Lung (tissue), 12 donors: ENCODE data around the gene PRTFDC1. TPM values are rescaled to one million over a fixed set of nuclear protein-coding genes. Genes with fewer than 3 reads are reported as not detected.

Source experiments
- ATAC-seq: fragments of 200-7000 bp; cut with Tn5 transposase; one replicate; pipeline ENCODE4 v1.9.1; 2020; ENCODE audit warnings: moderate number of reproducible peaks; ENCODE audit not compliant: insufficient read depth, low FRiP score
- DNase-seq, 3 donors: peaks; one replicate each; pipeline ENCODE4 v3.0.0-alpha.2; 2013 to 2017
- H3K27ac ChIP-seq, 2 donors: one replicate each; pipeline ENCODE4 v1.5.1; 2013; ENCODE audit warnings: mild to moderate bottlenecking in 2 of 2, moderate library complexity in 2 of 2, control low read depth in 1 of 2, inconsistent platforms in 1 of 2, low read depth in 1 of 2, low read length in 1 of 2
- H3K27me3 ChIP-seq, 3 donors: one replicate each; pipeline ENCODE4 v1.5.1; 2013; ENCODE audit warnings: low read length in 2 of 3; ENCODE audit not compliant: control insufficient read depth in 3 of 3, insufficient read depth in 3 of 3
- H3K36me3 ChIP-seq, 4 donors: one replicate each; pipeline ENCODE4 v1.5.1; 2013; ENCODE audit warnings: low read length in 4 of 4, mild to moderate bottlenecking in 1 of 4, moderate library complexity in 1 of 4; ENCODE audit not compliant: control insufficient read depth in 4 of 4, insufficient read depth in 4 of 4
- H3K4me1 ChIP-seq, 5 donors: one replicate each; pipeline ENCODE4 v1.5.1; 2013; ENCODE audit warnings: low read length in 5 of 5, mild to moderate bottlenecking in 2 of 5, moderate library complexity in 1 of 5; ENCODE audit not compliant: control insufficient read depth in 5 of 5, insufficient read depth in 5 of 5
- H3K4me3 ChIP-seq: one replicate; pipeline ENCODE4 v1.5.1; 2013; ENCODE audit warnings: mild to moderate bottlenecking, control low read depth, moderate library complexity
- H3K9ac ChIP-seq, 2 donors: one replicate each; pipeline ENCODE4 v1.5.1; 2013; ENCODE audit warnings: low read length in 2 of 2, control low read depth in 1 of 2; ENCODE audit not compliant: insufficient read depth in 1 of 2
- H3K9me3 ChIP-seq, 4 donors: one replicate each; pipeline ENCODE4 v1.5.1; 2013; ENCODE audit warnings: low read length in 3 of 4, mild to moderate bottlenecking in 1 of 4, moderate library complexity in 1 of 4; ENCODE audit not compliant: control insufficient read depth in 4 of 4, insufficient read depth in 3 of 4
- WGBS, 2 donors: extraction: QIAGEN DNeasy Blood & Tissue Kit; methylation state at CpG; one replicate each; pipeline ENCODE4 v1.1.7; 2013; 5-methylcytosine and 5-hydroxymethylcytosine counted together
- polyA plus RNA-seq, 2 donors: library from polyadenylated mRNA; stranded (reverse); fragments of 200-250 nt; gene quantifications; one replicate each; pipeline ENCODE4 v1.2.1, GENCODE V29; 2013
- total RNA-seq, 2 donors: library from RNA; depleted of rRNA in 1 of 2; stranded (reverse); fragments of >200 nt in 1 of 2; gene quantifications; one replicate each; pipeline ENCODE4 v1.2.1, GENCODE V29; 2014 to 2021
- TF ChIP-seq, protein P1 (sequence below): IDR thresholded peaks from 2 replicates; pipeline ENCODE4 v1.5.1; 2012; ENCODE audit warnings: mild to moderate bottlenecking; ENCODE audit errors: control extremely low read depth, extremely low read depth
- donor health status: control.
- donor health status: control.
- donor health status: Bipolar disorder and iron deficiency.
- donor health status: healthy.
- donor health status: DM: yes; HTN: yes; CAD: no.

Gene PRTFDC1
- total and polyA plus RNA-seq, 4 donors, result 1.6 to 12.5 (median 3.1) TPM

DNA sequence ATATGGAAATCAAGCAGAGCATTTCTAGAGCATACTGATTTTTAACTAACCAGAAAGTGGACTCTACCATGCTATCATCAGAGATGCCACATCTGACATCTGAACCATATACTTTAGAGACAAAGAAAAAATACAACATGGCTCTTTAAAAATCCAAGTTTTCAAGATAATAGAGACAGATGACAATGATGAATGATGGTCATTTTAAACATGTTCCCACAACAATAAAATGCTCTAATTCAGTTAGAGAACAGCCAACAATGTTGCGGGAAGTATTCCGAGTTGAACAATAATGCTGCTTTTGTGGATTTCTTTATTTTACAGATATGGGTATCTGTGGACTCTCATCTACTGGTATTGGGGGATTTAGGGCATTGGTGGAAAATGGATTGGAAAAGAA, 52.8 kb downstream of the PRTFDC1 start:
- WGBS, 2 donors, result 95 to 97% methylated on average over 2 of the region's 2 CpGs
- Histone ChIP-seq H3K9me3 (no peaks in the 10 kb centered on the region), H3K27ac (no peak overlapping the region), H3K27me3 (no peaks in the 10 kb centered on the region), H3K9ac (no peak overlapping the region), H3K4me3 (no peak overlapping the region), H3K4me1 (peaks cover 3 to 17% (median 7%) of the 10 kb centered on the region in 5 donors), H3K36me3 (no peaks in the 10 kb centered on the region)
- TF ChIP-seq, protein P1, sequence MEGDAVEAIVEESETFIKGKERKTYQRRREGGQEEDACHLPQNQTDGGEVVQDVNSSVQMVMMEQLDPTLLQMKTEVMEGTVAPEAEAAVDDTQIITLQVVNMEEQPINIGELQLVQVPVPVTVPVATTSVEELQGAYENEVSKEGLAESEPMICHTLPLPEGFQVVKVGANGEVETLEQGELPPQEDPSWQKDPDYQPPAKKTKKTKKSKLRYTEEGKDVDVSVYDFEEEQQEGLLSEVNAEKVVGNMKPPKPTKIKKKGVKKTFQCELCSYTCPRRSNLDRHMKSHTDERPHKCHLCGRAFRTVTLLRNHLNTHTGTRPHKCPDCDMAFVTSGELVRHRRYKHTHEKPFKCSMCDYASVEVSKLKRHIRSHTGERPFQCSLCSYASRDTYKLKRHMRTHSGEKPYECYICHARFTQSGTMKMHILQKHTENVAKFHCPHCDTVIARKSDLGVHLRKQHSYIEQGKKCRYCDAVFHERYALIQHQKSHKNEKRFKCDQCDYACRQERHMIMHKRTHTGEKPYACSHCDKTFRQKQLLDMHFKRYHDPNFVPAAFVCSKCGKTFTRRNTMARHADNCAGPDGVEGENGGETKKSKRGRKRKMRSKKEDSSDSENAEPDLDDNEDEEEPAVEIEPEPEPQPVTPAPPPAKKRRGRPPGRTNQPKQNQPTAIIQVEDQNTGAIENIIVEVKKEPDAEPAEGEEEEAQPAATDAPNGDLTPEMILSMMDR, result no peak
- DNase-seq, result no peak
- no peak for ATAC-seq

DNA sequence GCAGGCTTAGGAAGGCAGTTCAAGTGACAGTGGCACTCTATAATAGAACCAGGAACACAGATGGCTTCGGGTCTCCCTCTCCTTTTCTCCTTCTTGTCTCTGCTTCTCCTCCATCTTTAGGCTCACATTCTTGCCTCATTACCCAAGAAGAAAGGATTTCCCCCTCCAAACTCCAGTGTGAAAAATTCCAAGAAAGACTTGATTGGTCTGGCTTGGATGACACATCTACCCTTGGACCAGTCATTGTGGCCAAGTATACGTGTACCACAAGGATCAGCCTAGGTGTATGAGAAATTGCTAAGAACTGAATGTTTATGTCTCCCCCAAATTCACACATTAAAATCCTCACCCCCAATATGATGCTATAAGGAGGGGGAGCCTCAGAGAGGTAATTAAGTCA, 53.9 kb downstream of the PRTFDC1 start:
- Histone ChIP-seq H3K36me3 (no peaks in the 10 kb centered on the region), H3K27me3 (no peaks in the 10 kb centered on the region), H3K27ac (no peak overlapping the region), H3K4me1 (peaks cover 3 to 17% (median 7%) of the 10 kb centered on the region in 5 donors), H3K9me3 (no peaks in the 10 kb centered on the region), H3K4me3 (no peak overlapping the region), H3K9ac (no peak overlapping the region)
- DNase-seq (no peak), ATAC-seq (no peak)
- WGBS, 2 donors, result 98 to 99% methylated on average over 2 of the region's 2 CpGs
- TF ChIP-seq, protein P1, result no peak

DNA sequence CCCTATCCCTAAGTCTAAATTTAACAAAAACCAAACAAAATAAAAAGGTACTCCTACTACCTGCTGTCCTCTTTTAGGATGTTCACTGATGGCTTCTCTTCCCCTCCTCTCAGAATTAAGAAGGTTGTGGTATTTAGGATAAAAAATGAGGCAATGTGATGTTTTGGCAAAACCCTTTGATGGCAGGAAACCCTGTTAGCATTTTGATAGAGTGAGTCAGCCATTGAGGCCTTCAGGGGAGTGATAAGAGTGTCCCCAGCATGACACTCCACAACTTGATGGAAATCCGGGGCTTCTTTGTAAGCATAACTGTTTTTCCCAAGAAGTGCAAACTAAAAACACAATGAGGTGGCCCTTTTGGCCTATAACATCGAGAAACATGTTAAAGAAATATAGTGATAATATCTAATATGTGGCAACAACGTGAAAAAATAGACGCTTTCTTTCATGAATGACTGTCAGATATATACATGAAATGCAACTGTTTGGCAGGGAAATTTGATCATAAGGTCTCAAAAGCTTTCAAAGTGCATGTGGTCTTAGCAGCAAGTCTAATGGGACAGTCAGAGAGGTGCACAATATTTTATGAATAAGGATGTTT, 55.0 kb downstream of the PRTFDC1 start:
- Histone ChIP-seq H3K27me3 (no peaks in the 10 kb centered on the region), H3K9me3 (no peaks in the 10 kb centered on the region), H3K27ac (no peak overlapping the region), H3K4me1 (peaks cover 3 to 17% (median 7%) of the 10 kb centered on the region in 5 donors), H3K9ac (no peak overlapping the region), H3K4me3 (no peak overlapping the region), H3K36me3 (no peaks in the 10 kb centered on the region)
- no peak for DNase-seq
- TF ChIP-seq, protein P1, result no peak
- no peak for ATAC-seq
- 61 to 66% methylated on average over 4 of the region's 4 CpGs for WGBS, 2 donors

DNA sequence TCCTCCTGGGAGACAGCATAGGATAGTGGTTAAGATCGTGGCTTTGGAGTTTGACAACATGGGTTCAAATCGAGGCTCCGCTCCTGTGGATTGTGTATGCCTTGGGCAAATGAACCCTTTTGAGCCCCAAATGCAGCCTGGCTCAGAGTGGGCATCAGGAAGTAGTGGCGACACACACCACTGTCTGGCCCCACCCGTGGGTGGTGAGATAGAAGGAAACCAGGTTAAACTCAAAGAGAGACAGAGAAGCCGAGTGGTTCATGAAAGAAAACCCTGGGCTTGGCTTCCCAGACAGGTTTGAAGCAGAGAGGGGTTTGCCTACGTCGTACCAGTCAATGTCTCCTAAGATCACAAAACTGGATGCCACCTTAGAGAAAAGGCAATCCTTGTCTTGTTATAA, 57.7 kb downstream of the PRTFDC1 start:
- no peaks in the 10 kb centered on the region for H3K27me3 ChIP-seq
- H3K4me1 ChIP-seq, result peaks cover 0 to 1% (median 0%) of the 10 kb centered on the region in 5 donors
- H3K36me3 ChIP-seq, result no peaks in the 10 kb centered on the region
- no peak overlapping the region for H3K27ac ChIP-seq
- no peaks in the 10 kb centered on the region for H3K9me3 ChIP-seq
- TF ChIP-seq, protein P1, result no peak
- DNase-seq (no peak), ATAC-seq (no peak)
- no peak overlapping the region for H3K9ac ChIP-seq
- no peak overlapping the region for H3K4me3 ChIP-seq
- 86% methylated on average over 8 of the region's 8 CpGs for WGBS, 2 donors
